CD4-positive, alpha-beta T cell (primary cell): ENCODE measurements around the gene STX3. TPM values are rescaled to one million over a fixed set of nuclear protein-coding genes. Genes with fewer than 3 reads are reported as not detected.

Source experiments
- ATAC-seq: fragments of 200-7000 bp; cut with Tn5 transposase; one replicate; pipeline ENCODE4 v1.10.0; 2022; ENCODE audit warnings: mild to moderate bottlenecking; ENCODE audit not compliant: poor library complexity
- CTCF ChIA-PET: fragments of 350-600 bp; sonication (Branson Sonifier 250); formaldehyde crosslinking; loops from one replicate; lab custom pipeline; 2021; ENCODE audit warnings: antibody characterized with exemption, inconsistent platforms; lab: Charles Lee
- POLR2A ChIA-PET: fragments of 350-600 bp; sonication (Branson Sonifier 250); formaldehyde crosslinking; loops from one replicate; lab custom pipeline; 2021; ENCODE audit warnings: antibody characterized with exemption, inconsistent platforms; lab: Charles Lee
- DNase-seq, 14 experiments: peaks; one replicate each; pipeline ENCODE4 v3.0.0-alpha.2; 2013 to 2020; ENCODE audit warnings: mixed read lengths in 2 of 14
- H3K27ac ChIP-seq, 2 donors: one replicate each; pipeline versions ENCODE4 v1.5.1 to v1.7.0; 2013; ENCODE audit warnings: low read length in 2 of 2, low read depth in 1 of 2, mild to moderate bottlenecking in 1 of 2
- H3K27me3 ChIP-seq, 2 experiments: 1 replicate in 1 of 2; 2 replicates in 1 of 2; pipeline versions ENCODE4 v1.6.1 to v1.7.0; 2013; ENCODE audit warnings: low read length in 2 of 2, control low read depth in 1 of 2, mild to moderate bottlenecking in 1 of 2, moderate library complexity in 1 of 2; ENCODE audit not compliant: insufficient read depth in 2 of 2, control insufficient read depth in 1 of 2
- H3K36me3 ChIP-seq: one replicate; pipeline ENCODE4 v1.6.1; 2013; ENCODE audit warnings: low read length, control low read depth; ENCODE audit not compliant: insufficient read depth
- H3K4me1 ChIP-seq: one replicate; pipeline ENCODE4 v1.6.1; 2013; ENCODE audit warnings: low read length, control low read depth; ENCODE audit not compliant: insufficient read depth
- H3K4me3 ChIP-seq: one replicate; pipeline ENCODE4 v1.5.1; 2013; ENCODE audit warnings: mild to moderate bottlenecking, low read length, moderate library complexity
- H3K9me3 ChIP-seq, 2 experiments: 1 replicate in 1 of 2; 2 replicates in 1 of 2; pipeline versions ENCODE4 v1.6.1 to v1.7.0; 2013; ENCODE audit warnings: low read length in 2 of 2, mild to moderate bottlenecking in 2 of 2, control low read depth in 1 of 2, moderate library complexity in 1 of 2; ENCODE audit not compliant: control insufficient read depth in 1 of 2, insufficient read depth in 1 of 2
- H3K27ac Mint-ChIP-seq: one replicate; pipeline ENCODE4 v1.8.0; 2020; ENCODE audit warnings: mixed read lengths
- H3K27me3 Mint-ChIP-seq: one replicate; pipeline ENCODE4 v1.8.0; 2021; ENCODE audit warnings: mixed read lengths
- H3K36me3 Mint-ChIP-seq: one replicate; pipeline ENCODE4 v1.8.0; 2021; ENCODE audit warnings: low read depth, mixed read lengths
- H3K4me1 Mint-ChIP-seq: one replicate; pipeline ENCODE4 v1.8.0; 2021; ENCODE audit warnings: low read depth, mixed read lengths
- H3K4me3 Mint-ChIP-seq: one replicate; pipeline ENCODE4 v1.8.0; 2020; ENCODE audit warnings: mild to moderate bottlenecking, mixed read lengths
- H3K9me3 Mint-ChIP-seq: one replicate; pipeline ENCODE4 v1.8.0; 2020; ENCODE audit warnings: mixed read lengths
- CTCF ChIP-seq: fragments of 200-600 bp; IDR thresholded peaks from one replicate; pipeline ENCODE4 v1.8.0; 2022; ENCODE audit warnings: antibody characterized with exemption, mild to moderate bottlenecking
- intact Hi-C, 2 experiments: fragments of 100-400 bp; cut with DNase I in 1 of 2; cut with micrococcal nuclease in 1 of 2; formaldehyde crosslinking; loops; one replicate each; pipeline versions ENCODE4 v1.15.1 to v1.9.0; 2023 to 2025; cut with DNase I, micrococcal nuclease
- total RNA-seq, 174 experiments: library from RNA in 2 of 174; stranded (reverse) in 2 of 174; gene quantifications; one replicate each; pipeline ENCODE4 v1.2.3 and lab custom pipeline; 2021 to 2026

STX3 gene
- total RNA-seq, 2 experiments from 2014 or later = 4.6 to 6.4 TPM

DNA sequence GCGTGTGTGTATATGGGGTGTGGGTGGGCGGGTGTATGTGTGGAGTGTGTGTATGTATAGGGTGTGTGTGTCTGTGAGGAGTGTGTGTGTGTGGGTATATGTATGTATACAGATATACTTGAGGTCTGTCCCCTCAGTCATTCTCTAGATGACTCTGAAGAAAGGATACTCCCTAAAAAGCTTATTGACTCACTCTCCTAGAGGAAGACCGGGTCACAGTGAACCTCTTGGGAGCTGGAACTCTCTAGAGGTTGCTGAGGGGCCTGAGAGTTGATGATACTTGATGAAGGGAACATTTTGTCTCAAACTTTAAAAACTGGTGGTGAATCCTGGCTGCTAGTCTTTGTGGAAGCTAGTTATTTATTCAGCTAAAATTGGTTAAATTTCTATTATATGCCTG lies 15.1 kb downstream of the STX3 start:
- ChIA-PET POLR2A (no interaction called here), CTCF (no interaction called here)
- H3K36me3 Mint-ChIP-seq = no peaks in the 10 kb centered on the region
- peaks cover 53% of the 10 kb centered on the region for H3K4me1 ChIP-seq
- intact Hi-C loops = no loop called here
- no peaks in the 10 kb centered on the region for H3K9me3 Mint-ChIP-seq
- no peaks in the 10 kb centered on the region for H3K27me3 Mint-ChIP-seq
- no peak for ATAC-seq
- peaks cover 33% of the 10 kb centered on the region for H3K4me1 Mint-ChIP-seq
- no peak for DNase-seq
- H3K36me3 ChIP-seq = peaks cover 4% of the 10 kb centered on the region
- H3K27ac ChIP-seq = no peak overlapping the region
- no peaks in the 10 kb centered on the region for H3K9me3 ChIP-seq
- H3K27me3 ChIP-seq = no peaks in the 10 kb centered on the region
- H3K4me3 ChIP-seq = no peak overlapping the region
- TF ChIP-seq CTCF = no peak
- H3K27ac Mint-ChIP-seq = no peak overlapping the region
- H3K4me3 Mint-ChIP-seq = no peak overlapping the region

DNA sequence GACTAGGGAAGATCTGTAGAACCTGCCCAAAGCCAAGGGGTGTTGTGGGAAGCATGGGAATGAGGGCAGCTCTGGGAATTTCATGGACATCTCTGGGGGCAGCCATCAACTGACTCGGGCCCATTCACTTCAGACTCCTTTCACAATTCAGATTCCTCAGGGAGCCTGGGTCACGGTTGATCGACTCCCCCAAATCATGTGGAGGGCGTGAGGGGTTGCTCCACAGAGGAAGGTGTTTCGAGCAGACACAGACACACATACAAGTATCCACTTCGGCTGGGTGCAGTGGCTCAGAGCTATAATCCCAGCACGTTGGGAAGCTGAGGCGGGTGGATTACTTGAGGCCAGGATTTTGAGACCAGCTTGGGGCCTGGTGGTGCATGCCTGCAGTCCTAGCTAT lies 15.7 kb downstream of the STX3 start:
- Mint-ChIP-seq H3K4me1 (peaks cover 32% of the 10 kb centered on the region), H3K9me3 (no peaks in the 10 kb centered on the region), H3K27me3 (no peaks in the 10 kb centered on the region), H3K27ac (no peak overlapping the region), H3K4me3 (no peak overlapping the region), H3K36me3 (no peaks in the 10 kb centered on the region)
- Histone ChIP-seq H3K4me1 (peaks cover 51% of the 10 kb centered on the region), H3K4me3 (no peak overlapping the region), H3K27ac (no peak overlapping the region), H3K9me3 (no peaks in the 10 kb centered on the region), H3K27me3 (no peaks in the 10 kb centered on the region), H3K36me3 (peaks cover 4% of the 10 kb centered on the region)
- TF ChIP-seq CTCF = no peak
- intact Hi-C loops = no loop called here
- CTCF ChIA-PET = no interaction called here
- ATAC-seq (no peak), DNase-seq (no peak)
- POLR2A ChIA-PET = no interaction called here

GRCh38 chr11:59771605-59772004 lies 16.4 kb downstream of the STX3 start:
- ChIA-PET CTCF (no interaction called here), POLR2A (interaction anchor here (1.6 to 2.2 kb wide), 3 partner anchors 16 to 102 kb away, joined by 7 to 21 read pairs (median 8); partner anchors contain the start of genes MRPL16, PATL1 and STX3)
- Histone ChIP-seq H3K36me3 (peaks cover 4% of the 10 kb centered on the region), H3K4me3 (no peak overlapping the region), H3K9me3 (no peaks in the 10 kb centered on the region), H3K27ac (no peak overlapping the region), H3K27me3 (no peaks in the 10 kb centered on the region), H3K4me1 (peaks cover 43% of the 10 kb centered on the region)
- Mint-ChIP-seq H3K4me1 (peaks cover 28% of the 10 kb centered on the region), H3K27ac (peak overlapping the region; percentile 62), H3K9me3 (no peaks in the 10 kb centered on the region), H3K4me3 (no peak overlapping the region), H3K36me3 (no peaks in the 10 kb centered on the region), H3K27me3 (no peaks in the 10 kb centered on the region)
- no peak for DNase-seq
- intact Hi-C loops = no loop called here
- no peak for ATAC-seq
- TF ChIP-seq CTCF = no peak
